GM12878 (cell line): Measurements from ENCODE around the gene FAM53B. TPM values are rescaled to one million over a fixed set of nuclear protein-coding genes. Genes with fewer than 3 reads are reported as not detected.

Experiments
- ATAC-seq: fragments of 200-7000 bp; cut with Tn5 transposase; 3 replicates; pipeline ENCODE4 v1.9.1; 2020; ENCODE audit warnings: mild to moderate bottlenecking, moderate library complexity
- BruUV-seq: library from RNA; stranded (reverse); fragments of 400-500 nt; replicated peaks from 2 replicates; lab custom pipeline; 2021; lab: Mats Ljungman, UMichigan
- CTCF ChIA-PET: fragments of 300-600 bp; sonication (Branson Sonifier 250); formaldehyde crosslinking; extraction: SDS; loops from one replicate; lab custom pipeline; 2021; ENCODE audit warnings: inconsistent platforms; lab: Yijun Ruan, JAX
- POLR2A ChIA-PET: fragments of 350-600 bp; formaldehyde crosslinking; extraction: SDS; loops from one replicate; lab custom pipeline; 2021; ENCODE audit warnings: inconsistent platforms; lab: Charles Lee
- RAD21 ChIA-PET: fragments of 300-600 bp; sonication (Branson Sonifier 250); formaldehyde crosslinking; loops from one replicate; lab custom pipeline; 2023; ENCODE audit warnings: antibody characterized with exemption; ENCODE audit not compliant: unreplicated experiment; lab: Charles Lee
- SMC1A ChIA-PET: fragments of 300-600 bp; sonication (Branson Sonifier 250); formaldehyde crosslinking; loops from one replicate; lab custom pipeline; 2023; ENCODE audit not compliant: unreplicated experiment, uncharacterized antibody; lab: Charles Lee
- DNase-seq: peaks from one replicate; pipeline ENCODE4 v3.0.0-alpha.2; 2011; ENCODE audit warnings: low read depth, low spot score
- FAIRE-seq: peaks from 3 replicates; lab custom pipeline; 2011; peaks lifted over from hg19 to GRCh38; lab: Jason Lieb, UNC
- H2AFZ ChIP-seq: 2 replicates; pipeline ENCODE4 v1.6.0; 2011; ENCODE audit warnings: low read depth, low read length, control low read depth; ENCODE audit not compliant: control insufficient read depth
- H3K27ac ChIP-seq: 2 replicates; pipeline ENCODE4 v1.5.1; 2011; ENCODE audit warnings: control low read depth; ENCODE audit not compliant: control insufficient read depth, insufficient read depth
- H3K27me3 ChIP-seq, 2 experiments: replicated peaks in 1 of 2; 2 replicates each; pipeline versions ENCODE4 v1.6.0 to v1.6.1; 2011; ENCODE audit warnings: low read length in 1 of 2; ENCODE audit not compliant: control insufficient read depth in 2 of 2, insufficient read depth in 2 of 2
- H3K36me3 ChIP-seq, 2 experiments: 2 replicates each; pipeline ENCODE4 v1.5.1; 2011; ENCODE audit warnings: low read length in 1 of 2; ENCODE audit not compliant: control insufficient read depth in 2 of 2, insufficient read depth in 2 of 2
- H3K4me1 ChIP-seq: 2 replicates; pipeline ENCODE4 v1.6.1; 2011; ENCODE audit warnings: mild to moderate bottlenecking, low read length, moderate library complexity, mixed read lengths; ENCODE audit not compliant: control insufficient read depth, insufficient read depth
- H3K4me2 ChIP-seq: 2 replicates; pipeline ENCODE4 v1.6.0; 2011; ENCODE audit warnings: control low read depth; ENCODE audit not compliant: control insufficient read depth, insufficient read depth
- H3K4me3 ChIP-seq: fragments of 200-600 bp; sonication (generic); 2 replicates; pipeline ENCODE4 v1.5.1; 2016
- H3K79me2 ChIP-seq: 2 replicates; pipeline ENCODE4 v1.6.0; 2011; ENCODE audit warnings: low read length; ENCODE audit not compliant: control insufficient read depth, insufficient read depth
- H3K9ac ChIP-seq: 2 replicates; pipeline ENCODE4 v1.8.0; 2011; ENCODE audit warnings: low read length, control low read depth, mixed read lengths; ENCODE audit not compliant: control insufficient read depth, insufficient read depth
- H3K9me3 ChIP-seq: replicated peaks from 3 replicates; pipeline ENCODE4 v1.5.1; 2011; ENCODE audit warnings: mild to moderate bottlenecking, low read length; ENCODE audit not compliant: control insufficient read depth, insufficient read depth
- H4K20me1 ChIP-seq: 2 replicates; pipeline ENCODE4 v1.6.0; 2011; ENCODE audit not compliant: control insufficient read depth, insufficient read depth
- BRCA1 ChIP-seq: IDR thresholded peaks from 2 replicates; pipeline ENCODE4 v1.6.1; 2011; ENCODE audit warnings: low read depth, low read length, improper control_type of control experiment
- CHD2 ChIP-seq: IDR thresholded peaks from 2 replicates; pipeline ENCODE4 v1.6.1; 2011; ENCODE audit warnings: low read depth, low read length, improper control_type of control experiment, borderline replicate concordance
- HDGF ChIP-seq: fragments of 450-650 bp; IDR thresholded peaks from 2 replicates; pipeline ENCODE4 v1.6.1; 2016; ENCODE audit warnings: antibody characterized with exemption
- JUND ChIP-seq: IDR thresholded peaks from 2 replicates; pipeline ENCODE4 v1.6.1; 2012; ENCODE audit warnings: low read depth, mild to moderate bottlenecking, low read length, improper control_type of control experiment, moderate library complexity
- MAX ChIP-seq: IDR thresholded peaks from 2 replicates; pipeline ENCODE4 v1.6.1; 2012; ENCODE audit warnings: low read depth, low read length, improper control_type of control experiment
- MEF2A ChIP-seq: IDR thresholded peaks from 2 replicates; pipeline ENCODE4 v1.6.1; 2011; ENCODE audit warnings: low read depth, mild to moderate bottlenecking, low read length, moderate library complexity; ENCODE audit not compliant: insufficient read depth
- MTA3 ChIP-seq: IDR thresholded peaks from 2 replicates; pipeline ENCODE4 v1.6.1; 2012; ENCODE audit warnings: low read length, inconsistent platforms, borderline replicate concordance
- MXI1 ChIP-seq: fragments of 150-350 bp; IDR thresholded peaks from 2 replicates; pipeline ENCODE4 v1.6.1; 2011; ENCODE audit warnings: low read depth, mild to moderate bottlenecking, inconsistent platforms, low read length, improper control_type of control experiment
- PML ChIP-seq: IDR thresholded peaks from 2 replicates; pipeline ENCODE4 v1.6.1; 2012; ENCODE audit warnings: low read length, inconsistent platforms
- PRDM15 ChIP-seq: fragments of 450-650 bp; formaldehyde crosslinking; IDR thresholded peaks from 2 replicates; pipeline ENCODE4 v1.4.0; 2020; ENCODE audit warnings: mild to moderate bottlenecking, moderate library complexity
- RAD51 ChIP-seq: fragments of 450-650 bp; IDR thresholded peaks from 2 replicates; pipeline ENCODE4 v1.6.1; 2016; ENCODE audit warnings: moderate library complexity, mild to moderate bottlenecking, inconsistent platforms
- SMARCA5 ChIP-seq: fragments of 450-650 bp; IDR thresholded peaks from 2 replicates; pipeline ENCODE4 v1.6.1; 2017; ENCODE audit warnings: mild to moderate bottlenecking
- ZBTB33 ChIP-seq: fragments of 450-650 bp; IDR thresholded peaks from 2 replicates; pipeline ENCODE4 v1.6.1; 2017; ENCODE audit warnings: mild to moderate bottlenecking
- WGBS: methylation state at CpG from one replicate; pipeline ENCODE4 v1.1.6; 2016; ENCODE audit warnings: low lambda C conversion rate; ENCODE audit not compliant: insufficient replicate concordance, insufficient coverage; ENCODE audit errors: missing lambda C conversion rate; 5-methylcytosine and 5-hydroxymethylcytosine counted together
- in situ Hi-C: fragments of 300-500 bp; cut with MboI; formaldehyde crosslinking; loops from 9 replicates; pipeline ENCODE4 v1.14.3; 2018; ENCODE audit warnings: mixed read lengths
- intact Hi-C: fragments of 100-400 bp; cut with micrococcal nuclease; formaldehyde crosslinking; loops from one replicate; pipeline ENCODE4 v1.14.2; 2022; ENCODE audit not compliant: unreplicated experiment
- polyA plus RNA-seq, 11 experiments: library from polyadenylated mRNA; depleted of rRNA in 4 of 11; unstranded in 6 of 11; stranded (reverse) in 5 of 11; fragments of >200 nt; fragmentation: Nextera tagmentation in 4 of 11; fragmentation: Illumina TruSeq in 1 of 11; extraction: Ambion mirVana in 4 of 11; extraction: Trizol in 1 of 11; gene quantifications; 1 replicate in 1 of 11; 2 replicates in 10 of 11; pipeline versions ENCODE4 v1.2.1 to v1.2.3, GENCODE V29; 2011 to 2016; ENCODE audit warnings: inconsistent platforms in 2 of 11, missing spikeins in 2 of 11, low read depth in 1 of 11
- total RNA-seq, 4 experiments: library from RNA; depleted of rRNA in 3 of 4; stranded (reverse); fragments of >200 nt in 3 of 4; fragmentation: Illumina TruSeq in 1 of 4; extraction: Trizol in 1 of 4; gene quantifications; 2 replicates each; pipeline versions ENCODE4 v1.2.1 to v1.2.3, GENCODE V29; 2013 to 2021
- TF ChIP-seq, protein P1 (sequence below): IDR thresholded peaks from 2 replicates; pipeline ENCODE4 v1.6.1; 2012; ENCODE audit warnings: low read length, inconsistent platforms
- TF ChIP-seq, protein P2 (sequence below): IDR thresholded peaks from 2 replicates; pipeline ENCODE4 v1.6.1; 2011; ENCODE audit warnings: mild to moderate bottlenecking, low read depth, low read length, moderate library complexity; ENCODE audit not compliant: insufficient replicate concordance

FAM53B gene
- total and polyA plus RNA-seq, 10 of the 15 experiments (the other 5 are each of a cell fraction or from before 2014, with no cell fraction given), result 0.05 to 26.3 (median 8.1) TPM

DNA sequence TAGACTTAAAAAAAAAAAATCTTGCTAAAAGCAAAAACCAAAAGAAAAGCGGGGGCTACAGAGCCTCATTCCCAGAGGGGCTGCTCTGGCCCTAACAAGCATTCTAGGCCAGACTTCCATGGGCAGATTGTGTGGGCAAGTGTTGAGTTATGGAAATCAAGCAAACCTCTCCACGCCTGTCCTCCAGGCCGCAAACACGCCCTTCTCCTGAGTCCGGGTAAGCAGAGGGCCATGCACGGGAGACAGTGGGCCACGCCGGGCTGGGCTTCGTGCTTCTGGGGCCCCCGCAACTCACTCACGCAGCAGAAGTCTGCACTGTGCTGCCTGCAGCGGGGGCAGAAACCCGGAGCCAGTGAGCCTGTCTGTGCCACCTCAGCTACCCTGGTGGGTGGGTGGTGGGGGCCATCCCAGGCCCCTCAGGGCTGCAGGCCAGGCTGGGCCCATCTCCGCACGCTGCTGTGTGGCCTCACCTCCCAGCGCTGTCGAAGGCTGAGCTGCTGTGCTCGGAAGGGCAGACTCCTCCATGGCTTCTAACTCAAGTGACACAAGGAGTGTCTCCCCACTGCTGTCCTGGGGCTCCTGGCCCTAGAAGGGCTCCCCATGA is 125.6 kb downstream of the FAM53B start:
- no peak for DNase-seq
- no TSS peak for BruUV-seq

More for the DNA sequence above, 125.6 kb downstream of the FAM53B start:
- ChIA-PET POLR2A (no interaction called here), CTCF (interaction anchor here (1.3 to 3.9 kb wide), 2 partner anchors 79 to 123 kb away, joined by 4 to 30 read pairs; no protein-coding TSS in a partner anchor), SMC1A (interaction anchor here (0.7 to 1.8 kb wide), 7 partner anchors 21 to 127 kb away, joined by 3 to 13 read pairs (median 3); no protein-coding TSS in a partner anchor), RAD21 (interaction anchor here (0.9 to 4.8 kb wide), 5 partner anchors 70 to 123 kb away, joined by 3 to 35 read pairs (median 5); no protein-coding TSS in a partner anchor)
- H3K79me2 ChIP-seq, result no peaks in the 10 kb centered on the region
- H2AFZ ChIP-seq, result no peak overlapping the region
- 83% methylated on average over 17 of the region's 18 CpGs for WGBS
- peaks cover 0 to 13% of the 10 kb centered on the region in 2 experiments; a peak in 2 of 4 replicates for H3K36me3 ChIP-seq
- FAIRE-seq (no peak), ATAC-seq (no peak; the same call in 2 of the 3 replicates)
- H3K9me3 ChIP-seq, result no peaks in the 10 kb centered on the region
- in situ Hi-C loops (no loop called here), intact Hi-C loops (no loop called here)
- no peak for TF ChIP-seq HDGF
- TF ChIP-seq MXI1, result no peak
- TF ChIP-seq, protein P1, sequence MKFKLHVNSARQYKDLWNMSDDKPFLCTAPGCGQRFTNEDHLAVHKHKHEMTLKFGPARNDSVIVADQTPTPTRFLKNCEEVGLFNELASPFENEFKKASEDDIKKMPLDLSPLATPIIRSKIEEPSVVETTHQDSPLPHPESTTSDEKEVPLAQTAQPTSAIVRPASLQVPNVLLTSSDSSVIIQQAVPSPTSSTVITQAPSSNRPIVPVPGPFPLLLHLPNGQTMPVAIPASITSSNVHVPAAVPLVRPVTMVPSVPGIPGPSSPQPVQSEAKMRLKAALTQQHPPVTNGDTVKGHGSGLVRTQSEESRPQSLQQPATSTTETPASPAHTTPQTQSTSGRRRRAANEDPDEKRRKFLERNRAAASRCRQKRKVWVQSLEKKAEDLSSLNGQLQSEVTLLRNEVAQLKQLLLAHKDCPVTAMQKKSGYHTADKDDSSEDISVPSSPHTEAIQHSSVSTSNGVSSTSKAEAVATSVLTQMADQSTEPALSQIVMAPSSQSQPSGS, result no peak
- TF ChIP-seq PML, result no peak
- TF ChIP-seq, protein P2, sequence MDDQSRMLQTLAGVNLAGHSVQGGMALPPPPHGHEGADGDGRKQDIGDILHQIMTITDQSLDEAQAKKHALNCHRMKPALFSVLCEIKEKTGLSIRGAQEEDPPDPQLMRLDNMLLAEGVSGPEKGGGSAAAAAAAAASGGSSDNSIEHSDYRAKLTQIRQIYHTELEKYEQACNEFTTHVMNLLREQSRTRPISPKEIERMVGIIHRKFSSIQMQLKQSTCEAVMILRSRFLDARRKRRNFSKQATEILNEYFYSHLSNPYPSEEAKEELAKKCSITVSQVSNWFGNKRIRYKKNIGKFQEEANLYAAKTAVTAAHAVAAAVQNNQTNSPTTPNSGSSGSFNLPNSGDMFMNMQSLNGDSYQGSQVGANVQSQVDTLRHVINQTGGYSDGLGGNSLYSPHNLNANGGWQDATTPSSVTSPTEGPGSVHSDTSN, result no peak
- no peak for TF ChIP-seq BRCA1
- no peak for TF ChIP-seq PRDM15 (CRISPR knock-in tag)
- TF ChIP-seq SMARCA5, result no peak
- TF ChIP-seq CHD2, result no peak
- TF ChIP-seq RAD51, result no peak
- no peak for TF ChIP-seq MAX
- TF ChIP-seq MEF2A, result no peak
- TF ChIP-seq ZBTB33, result no peak
- no peak for TF ChIP-seq MTA3
- no peak for TF ChIP-seq JUND
- peaks cover 50% of the 10 kb centered on the region for H3K4me1 ChIP-seq
- H3K9ac ChIP-seq, result peak overlapping the region; percentile 37; the same call in 1 of the 2 replicates
- no peaks in the 10 kb centered on the region for H4K20me1 ChIP-seq
- peak overlapping the region; percentile 77; the same call in 1 of the 2 replicates for H3K4me2 ChIP-seq
- H3K4me3 ChIP-seq, result peak overlapping the region; percentile 49; the same call in 1 of the 2 replicates
- no peak overlapping the region; the same call in 1 of the 2 replicates for H3K27ac ChIP-seq
- no peaks in the 10 kb centered on the region for H3K27me3 ChIP-seq
